Left lung (tissue), 10 donors: Measurements from ENCODE around the gene POU4F1. TPM values are rescaled to one million over a fixed set of nuclear protein-coding genes. Genes with fewer than 3 reads are reported as not detected.

Experiments
- ATAC-seq: fragments of 200-7000 bp; cut with Tn5 transposase; one replicate; pipeline ENCODE4 v1.9.1; 2020; ENCODE audit warnings: moderate library complexity
- DNase-seq, 4 donors: peaks; one replicate each; pipeline ENCODE4 v3.0.0-alpha.2; 2013 to 2020
- H3K27ac ChIP-seq, 2 donors: fragments of 200-600 bp; sonication (generic) in 1 of 2; one replicate each; pipeline versions ENCODE4 v1.5.0 to v1.8.0; 2020 to 2021
- H3K27me3 ChIP-seq, 2 donors: fragments of 200-600 bp; sonication (generic) in 1 of 2; one replicate each; pipeline versions ENCODE4 v1.5.0 to v1.8.0; 2020 to 2021
- H3K36me3 ChIP-seq, 2 donors: fragments of 200-600 bp; sonication (generic) in 1 of 2; one replicate each; pipeline versions ENCODE4 v1.5.0 to v1.8.0; 2020 to 2021
- H3K4me1 ChIP-seq, 2 donors: fragments of 200-600 bp; one replicate each; pipeline ENCODE4 v1.8.0; 2021
- H3K4me3 ChIP-seq, 2 donors: fragments of 200-600 bp; sonication (generic) in 1 of 2; one replicate each; pipeline versions ENCODE4 v1.5.0 to v1.8.0; 2020 to 2021; ENCODE audit warnings: mild to moderate bottlenecking in 1 of 2
- H3K9me3 ChIP-seq, 2 donors: fragments of 200-600 bp; sonication (generic) in 1 of 2; one replicate each; pipeline versions ENCODE4 v1.5.0 to v1.8.0; 2020 to 2021
- intact Hi-C, 2 donors: fragments of 100-400 bp; cut with DNase I; formaldehyde crosslinking; loops; one replicate each; pipeline versions ENCODE4 v1.11.2 to v1.14.2; 2022
- polyA plus RNA-seq, 6 donors: library from polyadenylated mRNA; unstranded; fragments of 120-200 nt; gene quantifications; one replicate each; pipeline ENCODE4 v1.2.1, GENCODE V29; 2013; ENCODE audit not compliant: insufficient read length in 6 of 6
- total RNA-seq, 2 donors: library from RNA; stranded (reverse); fragmentation: NEBNext Ultra II Directional; extraction: Animal tissue kit (Norgen Biotek cat#: 25700); gene quantifications; one replicate each; pipeline ENCODE4 v1.2.1, GENCODE V29; 2021
- TF ChIP-seq, protein P1 (sequence below), 2 donors: fragments of 200-600 bp; sonication (generic) in 1 of 2; IDR thresholded peaks; one replicate each; pipeline versions ENCODE4 v1.5.0 to v1.8.0; 2021; ENCODE audit warnings: antibody characterized with exemption in 2 of 2
- donor health status: DM: no; HTN: yes; CAD: no.
- donor health status: DM: no; HTN: no; CAD: no.

The POU4F1 gene
- total and polyA plus RNA-seq, 8 donors, result 0.15 TPM; not detected in 6

DNA sequence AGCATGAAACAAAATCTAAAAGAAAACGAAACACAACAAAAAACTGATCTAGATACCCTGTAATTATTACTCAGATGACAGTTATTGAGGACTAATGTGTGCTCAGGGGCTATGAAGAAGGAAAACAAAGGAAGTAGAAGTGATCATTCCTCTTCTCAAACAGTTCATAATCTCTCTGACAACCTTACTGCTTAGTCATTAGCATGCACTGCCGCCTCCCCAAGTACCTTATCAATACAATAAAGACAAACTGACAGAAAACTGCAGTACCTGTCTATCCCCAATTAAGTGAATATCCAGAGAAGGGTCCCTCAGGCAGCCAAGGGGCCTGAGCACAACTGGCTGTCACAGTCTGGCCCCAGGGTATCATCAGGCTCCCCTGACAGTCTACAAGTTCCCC lies 22.0 kb upstream of the POU4F1 start:
- no peak for DNase-seq
- ATAC-seq, result no peak
- Histone ChIP-seq H3K27me3 (no peaks in the 10 kb centered on the region), H3K36me3 (peaks cover 0 to 46% of the 10 kb centered on the region in 2 donors), H3K9me3 (no peaks in the 10 kb centered on the region), H3K4me3 (no peak overlapping the region), H3K4me1 (no peaks in the 10 kb centered on the region), H3K27ac (no peak overlapping the region)
- TF ChIP-seq, protein P1, sequence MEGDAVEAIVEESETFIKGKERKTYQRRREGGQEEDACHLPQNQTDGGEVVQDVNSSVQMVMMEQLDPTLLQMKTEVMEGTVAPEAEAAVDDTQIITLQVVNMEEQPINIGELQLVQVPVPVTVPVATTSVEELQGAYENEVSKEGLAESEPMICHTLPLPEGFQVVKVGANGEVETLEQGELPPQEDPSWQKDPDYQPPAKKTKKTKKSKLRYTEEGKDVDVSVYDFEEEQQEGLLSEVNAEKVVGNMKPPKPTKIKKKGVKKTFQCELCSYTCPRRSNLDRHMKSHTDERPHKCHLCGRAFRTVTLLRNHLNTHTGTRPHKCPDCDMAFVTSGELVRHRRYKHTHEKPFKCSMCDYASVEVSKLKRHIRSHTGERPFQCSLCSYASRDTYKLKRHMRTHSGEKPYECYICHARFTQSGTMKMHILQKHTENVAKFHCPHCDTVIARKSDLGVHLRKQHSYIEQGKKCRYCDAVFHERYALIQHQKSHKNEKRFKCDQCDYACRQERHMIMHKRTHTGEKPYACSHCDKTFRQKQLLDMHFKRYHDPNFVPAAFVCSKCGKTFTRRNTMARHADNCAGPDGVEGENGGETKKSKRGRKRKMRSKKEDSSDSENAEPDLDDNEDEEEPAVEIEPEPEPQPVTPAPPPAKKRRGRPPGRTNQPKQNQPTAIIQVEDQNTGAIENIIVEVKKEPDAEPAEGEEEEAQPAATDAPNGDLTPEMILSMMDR (IDR thresholded peaks at IDR 0.05), result no peak
- intact Hi-C loops, result no loop called here

DNA sequence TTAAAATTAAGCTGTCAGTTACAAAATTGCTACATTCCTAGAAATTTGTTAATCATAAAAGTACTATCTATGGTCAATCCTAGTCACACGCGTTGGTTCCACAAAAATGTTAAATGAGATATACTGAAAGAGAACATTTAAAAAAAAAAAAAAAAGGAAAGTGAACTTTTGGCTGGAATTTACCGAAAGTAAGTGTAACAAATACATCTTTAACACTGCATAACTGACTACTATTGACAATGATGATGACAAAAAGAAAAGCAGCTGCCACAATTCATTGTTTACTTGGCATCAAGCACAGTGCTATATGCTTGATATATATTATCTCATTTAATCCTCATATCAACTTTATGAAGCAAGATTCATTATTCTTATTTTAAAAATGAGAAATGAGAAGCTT lies 19.8 kb upstream of the POU4F1 start:
- Histone ChIP-seq H3K27me3 (no peaks in the 10 kb centered on the region), H3K4me1 (no peaks in the 10 kb centered on the region), H3K36me3 (peaks cover 0 to 32% of the 10 kb centered on the region in 2 donors), H3K9me3 (no peaks in the 10 kb centered on the region), H3K27ac (no peak overlapping the region), H3K4me3 (no peak overlapping the region)
- ATAC-seq (no peak), DNase-seq (no peak)
- intact Hi-C loops, result no loop called here
- TF ChIP-seq, protein P1 (IDR thresholded peaks at IDR 0.05), result no peak

DNA sequence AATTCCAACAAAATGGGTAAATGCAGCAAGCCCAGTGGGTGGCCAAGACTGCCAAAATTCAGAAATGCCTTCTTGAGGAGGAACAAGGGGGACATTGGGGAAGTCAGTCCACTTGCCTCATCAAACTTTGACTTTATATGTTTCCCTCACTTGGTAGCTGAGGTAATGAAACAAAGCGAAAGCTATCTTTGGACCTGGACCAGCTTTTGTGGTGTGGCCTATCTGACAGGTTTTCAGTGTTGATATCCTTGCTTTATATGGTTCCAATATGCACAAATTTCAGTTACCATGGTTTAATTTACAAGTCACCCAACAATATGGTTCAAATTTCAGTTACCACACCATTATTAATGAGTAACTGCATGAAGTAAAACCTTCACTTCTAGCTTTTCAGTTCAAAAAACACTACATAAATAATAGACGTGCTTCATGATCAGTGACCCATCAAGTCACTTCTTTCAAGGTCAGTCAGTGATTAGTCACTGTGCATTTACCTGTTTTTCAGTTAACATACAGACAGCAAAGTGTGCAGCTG lies 17.7 kb upstream of the POU4F1 start:
- no peaks in the 10 kb centered on the region for H3K4me1 ChIP-seq
- no peak overlapping the region for H3K4me3 ChIP-seq
- intact Hi-C loops, result no loop called here
- H3K27me3 ChIP-seq, result no peaks in the 10 kb centered on the region
- ATAC-seq (no peak), DNase-seq (no peak)
- TF ChIP-seq, protein P1 (IDR thresholded peaks at IDR 0.05), result no peak
- peaks cover 0 to 41% of the 10 kb centered on the region in 2 donors for H3K36me3 ChIP-seq
- H3K27ac ChIP-seq, result no peak overlapping the region
- no peaks in the 10 kb centered on the region for H3K9me3 ChIP-seq

DNA sequence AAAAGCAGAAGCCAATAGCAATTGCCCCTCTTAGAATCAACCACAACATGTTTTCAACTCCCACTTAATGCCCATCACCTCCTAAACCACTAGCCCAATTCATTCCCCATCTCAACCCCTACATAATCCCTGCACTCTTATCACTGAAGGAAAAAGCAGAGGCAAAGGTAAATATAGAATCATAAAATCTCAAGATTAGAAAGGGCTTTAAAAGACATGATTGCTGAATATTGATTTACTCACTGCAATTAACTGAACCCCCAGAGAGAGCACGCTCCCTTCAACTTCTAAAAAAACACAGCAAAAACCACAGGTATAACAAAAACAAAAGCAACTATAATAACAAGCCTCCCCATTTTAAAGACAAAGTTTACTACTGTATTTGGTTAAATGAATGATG lies 15.1 kb upstream of the POU4F1 start:
- intact Hi-C loops, result no loop called here
- Histone ChIP-seq H3K4me3 (no peak overlapping the region), H3K4me1 (no peaks in the 10 kb centered on the region), H3K36me3 (peaks cover 0 to 52% of the 10 kb centered on the region in 2 donors), H3K27ac (no peak overlapping the region), H3K9me3 (no peaks in the 10 kb centered on the region), H3K27me3 (no peaks in the 10 kb centered on the region)
- TF ChIP-seq, protein P1 (IDR thresholded peaks at IDR 0.05), result no peak
- DNase-seq, result no peak
- ATAC-seq, result no peak

DNA sequence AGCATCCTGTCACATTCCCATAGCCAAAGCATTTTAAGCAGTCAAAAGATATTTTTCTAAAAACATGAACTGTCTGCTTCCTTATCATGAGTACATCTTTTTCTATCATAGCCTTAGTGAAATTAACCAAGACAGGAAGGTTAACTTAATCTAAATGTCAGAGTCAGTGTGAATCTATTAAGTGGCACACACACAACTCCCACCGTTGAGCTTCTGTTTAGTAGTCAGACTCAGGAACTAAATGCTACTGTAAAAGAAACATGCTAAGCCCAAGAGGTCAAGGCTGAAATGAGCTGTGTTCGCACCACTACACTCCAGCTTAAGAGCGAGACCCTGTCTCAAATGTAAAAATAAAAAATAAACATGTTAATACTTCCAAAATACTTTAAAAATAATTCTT lies 7.7 kb upstream of the POU4F1 start:
- TF ChIP-seq, protein P1 (IDR thresholded peaks at IDR 0.05), result no peak
- Histone ChIP-seq H3K27me3 (peaks cover 53 to 62% of the 10 kb centered on the region in 2 donors), H3K36me3 (peaks cover 0 to 21% of the 10 kb centered on the region in 2 donors), H3K4me1 (peaks cover 9 to 31% of the 10 kb centered on the region in 2 donors), H3K27ac (no peak overlapping the region), H3K9me3 (no peaks in the 10 kb centered on the region), H3K4me3 (no peak overlapping the region)
- DNase-seq, result no peak
- intact Hi-C loops, result no loop called here
- no peak for ATAC-seq
